SK-N-SH treated with all-trans-retinoic acid at 6 μM for 48 hours (cell line): ENCODE data around the gene MRGPRG.

Experiments used
- ATAC-seq: fragments of 200-7000 bp; cut with Tn5 transposase; 3 replicates; pipeline ENCODE4 v1.9.1; 2020; ENCODE audit warnings: mild to moderate bottlenecking, moderate library complexity
- ARNTL ChIP-seq: fragments of 450-650 bp; formaldehyde crosslinking; IDR thresholded peaks from 2 replicates; pipeline ENCODE4 v1.5.0; 2020; ENCODE audit warnings: low read depth, mild to moderate bottlenecking, moderate library complexity, borderline replicate concordance
- BACH2 ChIP-seq: fragments of 250-450 bp; sonication (Bioruptor Pico); IDR thresholded peaks from 2 replicates; pipeline ENCODE4 v1.9.0; 2021; ENCODE audit warnings: mild to moderate bottlenecking, borderline replicate concordance
- CREB5 ChIP-seq: fragments of 250-450 bp; sonication (Bioruptor Pico); IDR thresholded peaks from 2 replicates; pipeline ENCODE4 v1.5.1; 2020; ENCODE audit warnings: low read depth, mild to moderate bottlenecking, moderate library complexity
- CSDC2 ChIP-seq: fragments of 250-450 bp; sonication (Bioruptor Pico); IDR thresholded peaks from 2 replicates; pipeline ENCODE4 v1.5.0; 2020; ENCODE audit warnings: mild to moderate bottlenecking, moderate library complexity
- CSRNP3 ChIP-seq: fragments of 250-450 bp; sonication (Bioruptor Pico); IDR thresholded peaks from 2 replicates; pipeline ENCODE4 v1.5.1; 2021; ENCODE audit warnings: mild to moderate bottlenecking, moderate library complexity
- ESRRG ChIP-seq: fragments of 250-450 bp; sonication (Bioruptor Pico); IDR thresholded peaks from 2 replicates; pipeline ENCODE4 v1.6.1; 2021; ENCODE audit warnings: mild to moderate bottlenecking
- ISL1 ChIP-seq: fragments of 250-450 bp; sonication (Bioruptor Pico); IDR thresholded peaks from 2 replicates; pipeline ENCODE4 v2.1.2; 2022; ENCODE audit warnings: mild to moderate bottlenecking, moderate library complexity
- POU6F1 ChIP-seq: fragments of 250-450 bp; sonication (Bioruptor Pico); IDR thresholded peaks from 2 replicates; pipeline ENCODE4 v1.8.0; 2021; ENCODE audit warnings: low read depth, mild to moderate bottlenecking, moderate library complexity, borderline replicate concordance
- PPARA ChIP-seq: fragments of 250-450 bp; sonication (Bioruptor Pico); IDR thresholded peaks from 2 replicates; pipeline ENCODE4 v1.5.0; 2020; ENCODE audit warnings: mild to moderate bottlenecking, borderline replicate concordance
- RARB ChIP-seq: fragments of 250-450 bp; sonication (Bioruptor Pico); IDR thresholded peaks from 2 replicates; pipeline ENCODE4 v1.8.0; 2021; ENCODE audit warnings: mild to moderate bottlenecking, moderate library complexity
- TCF4 ChIP-seq: fragments of 250-450 bp; sonication (Bioruptor Pico); IDR thresholded peaks from 2 replicates; pipeline ENCODE4 v1.8.0; 2021; ENCODE audit warnings: mild to moderate bottlenecking, moderate library complexity, borderline replicate concordance
- TOX ChIP-seq: fragments of 250-450 bp; sonication (Bioruptor Pico); IDR thresholded peaks from 2 replicates; pipeline ENCODE4 v1.8.0; 2021; ENCODE audit warnings: mild to moderate bottlenecking, moderate library complexity, borderline replicate concordance
- TSHZ2 ChIP-seq: fragments of 250-450 bp; sonication (Bioruptor Pico); IDR thresholded peaks from 2 replicates; pipeline ENCODE4 v1.5.0; 2020; ENCODE audit warnings: mild to moderate bottlenecking, moderate library complexity
- ZC3H10 ChIP-seq: fragments of 250-450 bp; sonication (Bioruptor Pico); IDR thresholded peaks from 2 replicates; pipeline ENCODE4 v1.5.1; 2021; ENCODE audit warnings: mild to moderate bottlenecking, moderate library complexity
- ZFP3 ChIP-seq: fragments of 250-450 bp; sonication (Bioruptor Pico); IDR thresholded peaks from 2 replicates; pipeline ENCODE4 v1.5.0; 2020; ENCODE audit warnings: mild to moderate bottlenecking, moderate library complexity
- ZNF565 ChIP-seq: fragments of 450-650 bp; formaldehyde crosslinking; conservative IDR thresholded peaks from 2 replicates; pipeline ENCODE4 v1.5.0; 2020; ENCODE audit warnings: low read depth, mild to moderate bottlenecking, moderate library complexity
- ZNF70 ChIP-seq: fragments of 450-650 bp; formaldehyde crosslinking; IDR thresholded peaks from 2 replicates; pipeline ENCODE4 v1.5.0; 2020; ENCODE audit warnings: mild to moderate bottlenecking, moderate library complexity
- ZNF8 ChIP-seq: fragments of 450-650 bp; formaldehyde crosslinking; IDR thresholded peaks from 2 replicates; pipeline ENCODE4 v1.5.0; 2020; ENCODE audit warnings: mild to moderate bottlenecking, moderate library complexity

MRGPRG gene

GRCh38 chr11:3220101-3220500 is 1.5 kb upstream of the MRGPRG start:
- ATAC-seq: no peak
- TF ChIP-seq PPARA (CRISPR knock-in tag) (no peak), ZNF565 (CRISPR knock-in tag) (no peak), ESRRG (CRISPR knock-in tag) (no peak), ZFP3 (no peak), CSRNP3 (CRISPR knock-in tag) (no peak), TOX (CRISPR knock-in tag) (no peak), ZNF8 (CRISPR knock-in tag) (no peak), CSDC2 (no peak), RARB (no peak), TSHZ2 (CRISPR knock-in tag) (no peak), ZNF70 (CRISPR knock-in tag) (no peak), CREB5 (CRISPR knock-in tag) (no peak), ISL1 (CRISPR knock-in tag) (no peak), TCF4 (CRISPR knock-in tag) (no peak), ARNTL (CRISPR knock-in tag) (no peak)

- ATAC-seq: no peak
- TF ChIP-seq CREB5 (CRISPR knock-in tag) (no peak), TSHZ2 (CRISPR knock-in tag) (no peak), ZNF565 (CRISPR knock-in tag) (no peak), BACH2 (CRISPR knock-in tag) (no peak), ZC3H10 (CRISPR knock-in tag) (no peak), PPARA (CRISPR knock-in tag) (no peak), ZNF8 (CRISPR knock-in tag) (no peak), POU6F1 (CRISPR knock-in tag) (no peak)
Measured at GRCh38 chr11:3219281-3219892, 774 bp upstream of the MRGPRG start.
